Measurements from ENCODE around the gene GPR156.

DNA sequence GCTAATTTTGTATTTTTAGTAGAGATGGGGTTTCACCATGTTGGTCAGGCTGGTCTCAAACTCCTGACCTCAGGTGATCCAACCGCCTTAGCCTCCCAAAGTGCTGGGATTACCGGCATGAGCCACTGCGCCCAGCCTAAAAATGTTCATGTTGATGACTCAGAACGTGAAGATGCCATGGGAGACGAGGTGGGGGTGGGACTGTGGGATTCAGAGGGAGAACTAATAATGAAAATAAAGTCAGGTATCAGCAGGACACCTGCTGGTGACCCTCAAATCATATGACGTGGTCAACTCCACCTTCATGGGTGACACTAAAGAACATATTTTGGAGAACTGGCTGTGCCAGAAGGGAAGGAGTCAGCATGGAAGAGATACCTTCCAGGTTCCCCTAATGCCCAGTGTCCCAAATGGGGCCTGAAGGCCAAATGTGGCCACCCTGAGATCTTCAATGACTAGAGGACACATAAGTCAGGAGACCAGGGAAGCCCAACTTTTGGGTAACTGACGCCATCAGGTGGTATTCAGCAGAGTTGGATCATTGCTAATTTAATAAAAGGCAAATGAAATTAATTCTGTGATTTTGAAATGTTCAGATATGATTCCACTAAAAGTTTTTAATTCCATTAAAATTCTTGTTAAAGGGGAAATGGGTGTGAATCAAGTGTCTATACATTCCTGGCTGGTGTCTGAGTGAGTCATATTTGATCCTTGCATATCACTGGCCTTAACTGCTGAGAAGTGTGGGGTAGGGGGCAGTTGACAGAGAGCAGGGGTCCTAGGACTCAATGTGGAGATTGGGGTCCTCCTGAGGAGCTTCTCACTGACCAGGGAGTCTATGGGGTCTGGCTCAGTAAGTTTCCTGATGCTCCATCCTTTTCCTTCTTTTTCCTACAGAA is 102.2 kb downstream of the GPR156 start:
- TF ChIP-seq, protein P1, sequence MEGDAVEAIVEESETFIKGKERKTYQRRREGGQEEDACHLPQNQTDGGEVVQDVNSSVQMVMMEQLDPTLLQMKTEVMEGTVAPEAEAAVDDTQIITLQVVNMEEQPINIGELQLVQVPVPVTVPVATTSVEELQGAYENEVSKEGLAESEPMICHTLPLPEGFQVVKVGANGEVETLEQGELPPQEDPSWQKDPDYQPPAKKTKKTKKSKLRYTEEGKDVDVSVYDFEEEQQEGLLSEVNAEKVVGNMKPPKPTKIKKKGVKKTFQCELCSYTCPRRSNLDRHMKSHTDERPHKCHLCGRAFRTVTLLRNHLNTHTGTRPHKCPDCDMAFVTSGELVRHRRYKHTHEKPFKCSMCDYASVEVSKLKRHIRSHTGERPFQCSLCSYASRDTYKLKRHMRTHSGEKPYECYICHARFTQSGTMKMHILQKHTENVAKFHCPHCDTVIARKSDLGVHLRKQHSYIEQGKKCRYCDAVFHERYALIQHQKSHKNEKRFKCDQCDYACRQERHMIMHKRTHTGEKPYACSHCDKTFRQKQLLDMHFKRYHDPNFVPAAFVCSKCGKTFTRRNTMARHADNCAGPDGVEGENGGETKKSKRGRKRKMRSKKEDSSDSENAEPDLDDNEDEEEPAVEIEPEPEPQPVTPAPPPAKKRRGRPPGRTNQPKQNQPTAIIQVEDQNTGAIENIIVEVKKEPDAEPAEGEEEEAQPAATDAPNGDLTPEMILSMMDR (IDR thresholded peaks at IDR 0.05) = peak in 4 of 7 experiments; percentile 34 to 42 (median 34)
- no peak for TF ChIP-seq EP300 (IDR thresholded peaks at IDR 0.05)
